Activated B cell treated with CpG ODN at 0.5 μM for 24 hours (primary cell): ENCODE measurements around the gene CLEC4E. TPM values are rescaled to one million over a fixed set of nuclear protein-coding genes. Genes with fewer than 3 reads are reported as not detected.

ENCODE experiments used
- ATAC-seq: fragments of 200-7000 bp; cut with Tn5 transposase; one replicate; pipeline ENCODE4 v1.10.0; 2021; ENCODE audit warnings: low read depth, mild to moderate bottlenecking, moderate library complexity
- CTCF ChIA-PET: fragments of 350-600 bp; sonication (Branson Sonifier 250); formaldehyde crosslinking; loops from one replicate; lab custom pipeline; 2021; ENCODE audit warnings: antibody characterized with exemption; lab: Charles Lee
- POLR2A ChIA-PET: fragments of 350-600 bp; sonication (Branson Sonifier 250); formaldehyde crosslinking; loops from one replicate; lab custom pipeline; 2021; ENCODE audit warnings: antibody characterized with exemption; lab: Charles Lee
- DNase-seq: peaks from one replicate; pipeline ENCODE4 v3.0.0; 2022
- H3K27ac Mint-ChIP-seq: one replicate; pipeline ENCODE4 v1.8.0; 2020; ENCODE audit warnings: mixed read lengths
- H3K27me3 Mint-ChIP-seq: one replicate; pipeline ENCODE4 v1.8.0; 2021; ENCODE audit warnings: mixed read lengths
- H3K36me3 Mint-ChIP-seq: one replicate; pipeline ENCODE4 v1.8.0; 2021; ENCODE audit warnings: low read depth, mixed read lengths
- H3K4me1 Mint-ChIP-seq: one replicate; pipeline ENCODE4 v1.8.0; 2021; ENCODE audit warnings: mixed read lengths
- H3K4me3 Mint-ChIP-seq: one replicate; pipeline ENCODE4 v1.8.0; 2020; ENCODE audit warnings: mild to moderate bottlenecking, mixed read lengths
- H3K9me3 Mint-ChIP-seq: one replicate; pipeline ENCODE4 v1.8.0; 2020; ENCODE audit warnings: mixed read lengths
- CTCF ChIP-seq: fragments of 200-600 bp; IDR thresholded peaks from one replicate; pipeline ENCODE4 v1.8.0; 2022; ENCODE audit warnings: antibody characterized with exemption, mild to moderate bottlenecking
- intact Hi-C: fragments of 100-400 bp; cut with micrococcal nuclease; formaldehyde crosslinking; loops from one replicate; pipeline ENCODE4 v1.15.1; 2024
- total RNA-seq: library from RNA; stranded (reverse); gene quantifications from 2 replicates; pipeline ENCODE4 v1.2.3, GENCODE V29; 2022

CLEC4E gene
- total RNA-seq, 1 donor from 2014 or later, result not detected

DNA sequence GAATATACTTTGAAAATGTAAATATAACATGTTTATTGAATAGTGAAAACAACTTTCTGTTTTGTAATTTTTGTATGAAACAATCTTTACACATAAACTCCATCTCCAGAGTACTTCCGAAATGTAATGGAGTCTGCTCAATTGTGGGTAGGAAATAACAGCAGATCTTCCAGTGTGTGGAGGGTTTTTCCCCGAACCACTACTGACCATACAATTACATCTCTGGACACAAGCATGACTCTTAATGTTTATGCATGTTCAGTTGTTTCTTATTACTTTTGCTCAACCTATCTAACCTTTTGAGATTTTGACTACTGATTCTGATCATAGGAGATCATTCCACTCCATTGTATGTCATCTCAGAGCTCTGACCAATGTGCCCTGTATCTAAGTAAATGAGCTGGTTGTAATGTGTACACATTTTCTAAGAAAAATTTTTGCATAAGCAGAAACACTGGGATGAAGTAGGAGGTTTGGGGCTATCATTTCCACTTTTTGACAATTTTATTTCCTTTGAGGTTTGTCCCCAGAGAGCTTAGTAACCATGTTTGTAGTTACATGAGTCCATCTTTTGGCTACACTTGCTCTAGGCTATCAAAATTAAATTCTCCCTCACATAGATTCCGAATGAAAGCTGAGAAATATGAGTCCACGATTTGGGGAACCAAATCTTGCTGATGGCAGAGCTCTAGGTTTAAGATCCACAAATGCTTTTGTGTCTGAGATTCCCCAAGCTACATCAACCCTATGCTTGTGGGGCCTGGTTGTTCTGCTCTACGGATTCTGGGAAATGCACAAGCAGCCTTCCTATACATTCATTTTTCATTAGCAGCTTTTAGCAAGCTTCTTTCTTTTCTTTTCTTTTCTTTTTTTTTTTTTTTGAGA lies 48.8 kb downstream of the CLEC4E start:
- POLR2A ChIA-PET, result no interaction called here
- Mint-ChIP-seq H3K4me3 (no peak overlapping the region), H3K27me3 (peaks cover 33% of the 10 kb centered on the region), H3K9me3 (peaks cover 3% of the 10 kb centered on the region), H3K27ac (no peak overlapping the region), H3K36me3 (no peaks in the 10 kb centered on the region), H3K4me1 (peaks cover 11% of the 10 kb centered on the region)
- DNase-seq (no peak), ATAC-seq (no peak)
- CTCF ChIA-PET, result no interaction called here
- intact Hi-C loops, result no loop called here
- no peak for TF ChIP-seq CTCF

Other genes with a start within 250 kb of the CLEC4E start
- gene CLEC6A, start 84.9 kb downstream of the CLEC4E start, total RNA-seq, result not detected in 2 replicates
- gene CLEC4D, start 27.4 kb downstream of the CLEC4E start, total RNA-seq, result not detected in 2 replicates
- 3.6 and 7.7 TPM in 2 replicates for gene AICDA, start 72.0 kb upstream of the CLEC4E start, total RNA-seq
- 0.35 TPM in 1 of 2 replicates, not detected in the other for gene MFAP5, start 121.9 kb upstream of the CLEC4E start, total RNA-seq
- gene RIMKLB, start 157.1 kb upstream of the CLEC4E start, total RNA-seq, result 31.0 and 31.9 TPM in 2 replicates